B cell (primary cell): ENCODE data around the gene PON3. TPM values are rescaled to one million over a fixed set of nuclear protein-coding genes. Genes with fewer than 3 reads are reported as not detected.

Experiments
- ATAC-seq: fragments of 200-7000 bp; cut with Tn5 transposase; one replicate; pipeline ENCODE4 v1.10.0; 2021; ENCODE audit warnings: low read depth, mild to moderate bottlenecking, moderate number of reproducible peaks, moderate library complexity
- CTCF ChIA-PET: fragments of 350-600 bp; sonication (Branson Sonifier 250); formaldehyde crosslinking; loops from one replicate; lab custom pipeline; 2021; ENCODE audit warnings: antibody characterized with exemption, inconsistent platforms; lab: Charles Lee
- POLR2A ChIA-PET: fragments of 350-600 bp; sonication (Branson Sonifier 250); formaldehyde crosslinking; loops from one replicate; lab custom pipeline; 2021; ENCODE audit warnings: antibody characterized with exemption; lab: Charles Lee
- DNase-seq: peaks from one replicate; pipeline ENCODE4 v3.0.0; 2013
- H2AFZ ChIP-seq: 2 replicates; pipeline ENCODE4 v1.6.1; 2012; ENCODE audit warnings: mild to moderate bottlenecking, low read depth, low read length; ENCODE audit not compliant: insufficient read depth, poor library complexity, severe bottlenecking
- H3K27ac ChIP-seq, 2 donors: 1 replicate in 1 of 2; 2 replicates in 1 of 2; pipeline ENCODE4 v1.5.1; 2012 to 2013; ENCODE audit warnings: low read length in 2 of 2, mild to moderate bottlenecking in 2 of 2, moderate library complexity in 1 of 2
- H3K27me3 ChIP-seq, 4 experiments: fragments of 200-600 bp in 1 of 4; sonication (generic) in 1 of 4; replicated peaks in 1 of 4; 1 replicate in 2 of 4; 2 replicates in 2 of 4; pipeline versions ENCODE4 v1.6.1 to v1.7.0; 2013 to 2016; ENCODE audit warnings: low read length in 3 of 4, mild to moderate bottlenecking in 2 of 4, mixed read lengths in 1 of 4, moderate library complexity in 1 of 4; ENCODE audit not compliant: insufficient read depth in 4 of 4, control insufficient read depth in 3 of 4; ENCODE audit errors: control extremely low read depth in 1 of 4
- H3K36me3 ChIP-seq, 2 experiments: replicated peaks in 1 of 2; 1 replicate in 1 of 2; 2 replicates in 1 of 2; pipeline versions ENCODE4 v1.6.1 to v1.7.1; 2013; ENCODE audit warnings: low read length in 1 of 2; ENCODE audit not compliant: insufficient read depth in 2 of 2, control insufficient read depth in 1 of 2; ENCODE audit errors: control extremely low read depth in 1 of 2, extremely low read depth in 1 of 2
- H3K4me1 ChIP-seq, 2 donors: fragments of 200-600 bp in 1 of 2; sonication (generic) in 1 of 2; 1 replicate in 1 of 2; 2 replicates in 1 of 2; pipeline versions ENCODE4 v1.5.1 to v1.6.1; 2013 to 2017; ENCODE audit warnings: low read length in 2 of 2; ENCODE audit not compliant: control insufficient read depth in 2 of 2, insufficient read depth in 2 of 2
- H3K4me2 ChIP-seq: replicated peaks from 2 replicates; pipeline ENCODE3; 2012; ENCODE audit warnings: mild to moderate bottlenecking, low read depth, low read length; ENCODE audit not compliant: poor library complexity, severe bottlenecking
- H3K4me3 ChIP-seq, 5 experiments: fragments of 200-600 bp in 1 of 5; sonication (generic) in 1 of 5; 1 replicate in 3 of 5; 2 replicates in 2 of 5; pipeline versions ENCODE4 v1.5.1 to v1.7.0; 2011 to 2016; ENCODE audit warnings: low read length in 4 of 5, mild to moderate bottlenecking in 4 of 5, low read depth in 2 of 5, control low read depth in 1 of 5, moderate library complexity in 1 of 5; ENCODE audit not compliant: insufficient read depth in 1 of 5; ENCODE audit errors: control extremely low read depth in 1 of 5, extremely low read depth in 1 of 5
- H3K79me2 ChIP-seq: fragments of 200-600 bp; sonication (generic); one replicate; pipeline ENCODE4 v1.6.0; 2016; ENCODE audit warnings: low read length; ENCODE audit not compliant: control insufficient read depth, insufficient read depth
- H3K9ac ChIP-seq: fragments of 200-600 bp; sonication (generic); 2 replicates; pipeline ENCODE4 v1.6.1; 2017; ENCODE audit warnings: mild to moderate bottlenecking, low read length, moderate library complexity
- H3K9me3 ChIP-seq, 3 donors: one replicate each; pipeline versions ENCODE4 v1.6.1 to v1.7.1; 2013; ENCODE audit warnings: low read length in 2 of 3; ENCODE audit not compliant: control insufficient read depth in 2 of 3, insufficient read depth in 1 of 3; ENCODE audit errors: control extremely low read depth in 1 of 3
- H4K20me1 ChIP-seq: 2 replicates; pipeline ENCODE4 v1.6.0; 2012; ENCODE audit warnings: mild to moderate bottlenecking, low read length; ENCODE audit not compliant: insufficient read depth, control insufficient read depth, poor library complexity, severe bottlenecking
- H3K27ac Mint-ChIP-seq: one replicate; pipeline ENCODE4 v1.8.0; 2021; ENCODE audit warnings: mixed read lengths
- H3K27me3 Mint-ChIP-seq: one replicate; pipeline ENCODE4 v1.8.0; 2021; ENCODE audit warnings: mixed read lengths
- H3K4me1 Mint-ChIP-seq: one replicate; pipeline ENCODE4 v1.8.0; 2021; ENCODE audit warnings: mixed read lengths
- H3K4me3 Mint-ChIP-seq: one replicate; pipeline ENCODE4 v1.8.0; 2021; ENCODE audit warnings: mixed read lengths
- H3K9me3 Mint-ChIP-seq: one replicate; pipeline ENCODE4 v1.8.0; 2022; ENCODE audit warnings: mixed read lengths; ENCODE audit not compliant: insufficient read depth
- CTCF ChIP-seq: fragments of 200-600 bp; IDR thresholded peaks from one replicate; pipeline ENCODE4 v1.8.0; 2022; ENCODE audit warnings: antibody characterized with exemption, mild to moderate bottlenecking
- EZH2 ChIP-seq: IDR thresholded peaks from 2 replicates; pipeline ENCODE4 v1.6.1; 2012; ENCODE audit warnings: borderline replicate concordance, low read depth, mild to moderate bottlenecking, moderate library complexity, low read length; ENCODE audit not compliant: insufficient read depth, poor library complexity, severe bottlenecking
- WGBS: methylation state at CpG from one replicate; pipeline ENCODE4 v1.1.5; 2013; ENCODE audit warnings: missing lambda C conversion rate; ENCODE audit not compliant: insufficient coverage; 5-methylcytosine and 5-hydroxymethylcytosine counted together
- intact Hi-C: fragments of 100-400 bp; cut with micrococcal nuclease; formaldehyde crosslinking; loops from one replicate; pipeline ENCODE4 v1.10.0; 2022
- polyA plus RNA-seq: library from polyadenylated mRNA; depleted of rRNA; stranded (reverse); fragments of >200 nt; gene quantifications from 2 replicates; pipeline ENCODE4 v1.2.3, GENCODE V29; 2012
- total RNA-seq, 2 donors: library from RNA; stranded (reverse); fragments of 120-200 nt in 1 of 2; gene quantifications; 1 replicate in 1 of 2; 2 replicates in 1 of 2; pipeline versions ENCODE4 v1.2.3 to v1.2.4, GENCODE V29; 2013 to 2022

PON3 gene
- total and polyA plus RNA-seq, 2 donors (not counting 1 experiment from before 2014, with no cell fraction given), result not detected

DNA sequence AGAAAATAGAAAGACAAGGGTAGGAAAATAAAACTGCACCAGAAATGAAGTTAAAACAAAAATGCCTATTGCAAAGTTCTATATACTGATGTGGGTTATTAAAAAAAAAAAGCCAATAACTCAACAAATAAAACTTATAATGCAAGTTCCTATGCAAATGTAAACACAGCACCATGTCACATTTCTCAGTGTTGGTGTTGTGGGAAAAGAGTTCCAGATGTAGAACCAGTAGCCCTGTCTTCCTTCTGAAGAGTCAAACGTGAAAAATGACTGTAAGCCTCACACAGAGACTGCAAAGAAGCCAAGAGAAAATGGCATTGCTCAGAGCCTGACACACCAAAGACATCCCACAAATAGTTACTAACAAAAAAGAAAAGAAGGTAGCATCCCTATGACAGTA is 28.5 kb upstream of the PON3 start:
- intact Hi-C loops, result no loop called here

DNA sequence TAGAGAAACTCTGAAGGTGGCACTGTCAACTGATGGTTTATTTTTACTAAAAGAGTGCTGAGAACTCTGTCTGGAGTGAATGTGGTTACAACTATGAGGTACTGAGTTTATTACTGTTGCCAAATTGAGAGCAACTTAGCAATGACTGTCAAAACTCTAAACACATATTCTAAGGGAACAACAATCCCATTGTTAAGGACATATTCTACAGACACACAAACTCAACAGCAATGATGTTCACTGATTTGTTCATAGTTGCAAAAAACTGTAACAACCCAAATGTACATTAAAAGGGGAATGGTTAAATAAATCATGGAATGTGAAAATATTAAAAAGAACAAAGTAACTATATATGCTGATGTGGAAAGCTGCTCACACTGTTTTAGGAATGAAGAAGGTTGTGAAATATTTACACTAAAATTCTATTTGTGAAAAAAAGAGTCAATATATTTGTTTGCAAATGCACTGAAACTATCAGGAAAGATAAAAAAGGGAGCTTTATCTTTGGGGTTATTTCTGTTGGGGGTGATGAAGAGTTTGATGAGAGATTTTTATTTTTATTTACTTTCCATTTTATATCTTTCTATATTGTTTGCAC is 25.8 kb upstream of the PON3 start:
- H3K9me3 ChIP-seq, result no peaks in the 10 kb centered on the region
- H3K27ac ChIP-seq, result no peak overlapping the region
- H3K4me3 ChIP-seq, result no peak overlapping the region
- CTCF ChIA-PET, result no interaction called here
- no peak overlapping the region for H3K4me2 ChIP-seq
- no peak overlapping the region for H2AFZ ChIP-seq
- no peak overlapping the region for H3K27ac Mint-ChIP-seq
- H3K79me2 ChIP-seq, result no peaks in the 10 kb centered on the region
- POLR2A ChIA-PET, result no interaction called here
- no peak overlapping the region for H3K9ac ChIP-seq
- H3K4me1 Mint-ChIP-seq, result no peaks in the 10 kb centered on the region
- H3K36me3 ChIP-seq, result no peaks in the 10 kb centered on the region
- H3K9me3 Mint-ChIP-seq, result no peaks in the 10 kb centered on the region
- intact Hi-C loops, result no loop called here
- no peaks in the 10 kb centered on the region for H3K27me3 ChIP-seq
- TF ChIP-seq EZH2 (no peak), CTCF (no peak)
- DNase-seq, result no peak
- H3K4me3 Mint-ChIP-seq, result no peak overlapping the region
- no peaks in the 10 kb centered on the region for H3K4me1 ChIP-seq
- no peaks in the 10 kb centered on the region for H3K27me3 Mint-ChIP-seq
- ATAC-seq, result no peak
- no peaks in the 10 kb centered on the region for H4K20me1 ChIP-seq

More for the DNA sequence above, 28.5 kb upstream of the PON3 start:
- DNase-seq (no peak), ATAC-seq (no peak)
- H3K4me3 ChIP-seq, result no peak overlapping the region
- no peak overlapping the region for H3K27ac ChIP-seq
- Mint-ChIP-seq H3K27ac (no peak overlapping the region), H3K9me3 (no peaks in the 10 kb centered on the region), H3K4me3 (no peak overlapping the region), H3K27me3 (no peaks in the 10 kb centered on the region), H3K4me1 (no peaks in the 10 kb centered on the region)
- H3K9ac ChIP-seq, result no peak overlapping the region
- no peaks in the 10 kb centered on the region for H4K20me1 ChIP-seq
- no peaks in the 10 kb centered on the region for H3K79me2 ChIP-seq
- WGBS, result no CpG with 5 or more reads among the region's 1 CpG
- no peaks in the 10 kb centered on the region for H3K27me3 ChIP-seq
- no peaks in the 10 kb centered on the region for H3K9me3 ChIP-seq
- no peak overlapping the region for H2AFZ ChIP-seq
- no peaks in the 10 kb centered on the region for H3K4me1 ChIP-seq
- ChIA-PET CTCF (no interaction called here), POLR2A (no interaction called here)
- no peaks in the 10 kb centered on the region for H3K36me3 ChIP-seq
- no peak for TF ChIP-seq CTCF
- H3K4me2 ChIP-seq, result no peak overlapping the region
